Uterus (tissue), 2 donors: Measurements from ENCODE around the gene USP9X.

Experiments
- POLR2A ChIP-seq, 2 donors: fragments of 450-650 bp; IDR thresholded peaks; one replicate each; pipeline ENCODE4 v1.6.1; 2016; ENCODE audit warnings: antibody characterized with exemption in 2 of 2, mild to moderate bottlenecking in 1 of 2, moderate library complexity in 1 of 2
- TF ChIP-seq, protein P1 (sequence below), 4 experiments: fragments of 200-600 bp in 2 of 4; fragments of 450-650 bp in 2 of 4; sonication (generic) in 2 of 4; IDR thresholded peaks; one replicate each; pipeline ENCODE4 v1.5.1; 2016 to 2019; ENCODE audit warnings: antibody characterized with exemption in 4 of 4, mild to moderate bottlenecking in 2 of 4, moderate library complexity in 1 of 4

DNA sequence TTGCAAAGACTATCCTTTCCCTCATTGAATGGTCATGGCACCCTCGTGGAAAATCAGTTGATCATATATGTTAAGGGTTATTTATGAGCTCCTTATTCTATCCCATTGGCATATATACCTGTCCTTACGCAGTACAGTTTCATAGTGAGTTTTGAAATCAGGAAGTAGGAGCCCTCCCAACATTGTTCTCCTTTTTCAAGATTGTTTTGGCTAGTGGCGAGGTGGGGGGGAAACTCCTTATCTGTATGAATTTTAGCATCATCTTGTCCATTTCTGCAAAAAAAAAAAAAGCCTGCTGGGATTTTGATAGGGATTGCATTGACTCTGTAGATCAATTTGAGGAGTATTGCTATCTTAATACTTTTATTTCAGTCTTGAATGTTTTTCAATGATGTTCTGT, 2.5 kb upstream of the USP9X start:
- no peak for TF ChIP-seq POLR2A (IDR thresholded peaks at IDR 0.05)
- TF ChIP-seq, protein P1, sequence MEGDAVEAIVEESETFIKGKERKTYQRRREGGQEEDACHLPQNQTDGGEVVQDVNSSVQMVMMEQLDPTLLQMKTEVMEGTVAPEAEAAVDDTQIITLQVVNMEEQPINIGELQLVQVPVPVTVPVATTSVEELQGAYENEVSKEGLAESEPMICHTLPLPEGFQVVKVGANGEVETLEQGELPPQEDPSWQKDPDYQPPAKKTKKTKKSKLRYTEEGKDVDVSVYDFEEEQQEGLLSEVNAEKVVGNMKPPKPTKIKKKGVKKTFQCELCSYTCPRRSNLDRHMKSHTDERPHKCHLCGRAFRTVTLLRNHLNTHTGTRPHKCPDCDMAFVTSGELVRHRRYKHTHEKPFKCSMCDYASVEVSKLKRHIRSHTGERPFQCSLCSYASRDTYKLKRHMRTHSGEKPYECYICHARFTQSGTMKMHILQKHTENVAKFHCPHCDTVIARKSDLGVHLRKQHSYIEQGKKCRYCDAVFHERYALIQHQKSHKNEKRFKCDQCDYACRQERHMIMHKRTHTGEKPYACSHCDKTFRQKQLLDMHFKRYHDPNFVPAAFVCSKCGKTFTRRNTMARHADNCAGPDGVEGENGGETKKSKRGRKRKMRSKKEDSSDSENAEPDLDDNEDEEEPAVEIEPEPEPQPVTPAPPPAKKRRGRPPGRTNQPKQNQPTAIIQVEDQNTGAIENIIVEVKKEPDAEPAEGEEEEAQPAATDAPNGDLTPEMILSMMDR (IDR thresholded peaks at IDR 0.05) = no peak
